Liver (tissue), 3 donors: ENCODE data around the gene CNTF.

Experiments
- TF ChIP-seq, protein P1 (sequence below): fragments of 150-350 bp; IDR thresholded peaks from 2 replicates; pipeline ENCODE4 v1.5.1; 2017; ENCODE audit warnings: improper control_type of control experiment, low read depth, low read length; ENCODE audit not compliant: missing input control
- TF ChIP-seq, protein P2 (sequence below): IDR thresholded peaks from 2 replicates; pipeline ENCODE4 v1.6.1; 2016; ENCODE audit warnings: antibody characterized with exemption
- donor health status: healthy.
- donor health status: healthy.

DNA sequence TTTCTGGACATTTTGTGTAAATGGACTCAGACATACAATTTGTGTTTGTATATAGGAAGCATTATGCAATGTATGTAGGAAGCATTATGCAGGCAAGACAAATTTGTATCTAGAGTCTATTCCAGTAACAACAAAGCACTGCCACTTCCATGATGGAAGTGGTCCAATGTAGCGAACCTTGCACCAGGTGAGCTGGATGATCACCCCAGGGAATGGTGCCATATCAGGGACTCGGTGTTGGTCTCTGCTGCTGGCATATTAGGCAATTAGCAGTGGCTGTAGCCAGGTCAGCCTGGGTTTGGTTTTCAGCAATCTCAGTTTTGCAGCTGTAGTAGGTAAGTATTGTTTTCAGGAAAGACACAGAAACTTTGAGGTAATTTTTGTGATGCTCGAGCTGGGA lies 30.8 kb upstream of the CNTF start:
- TF ChIP-seq, protein P1, sequence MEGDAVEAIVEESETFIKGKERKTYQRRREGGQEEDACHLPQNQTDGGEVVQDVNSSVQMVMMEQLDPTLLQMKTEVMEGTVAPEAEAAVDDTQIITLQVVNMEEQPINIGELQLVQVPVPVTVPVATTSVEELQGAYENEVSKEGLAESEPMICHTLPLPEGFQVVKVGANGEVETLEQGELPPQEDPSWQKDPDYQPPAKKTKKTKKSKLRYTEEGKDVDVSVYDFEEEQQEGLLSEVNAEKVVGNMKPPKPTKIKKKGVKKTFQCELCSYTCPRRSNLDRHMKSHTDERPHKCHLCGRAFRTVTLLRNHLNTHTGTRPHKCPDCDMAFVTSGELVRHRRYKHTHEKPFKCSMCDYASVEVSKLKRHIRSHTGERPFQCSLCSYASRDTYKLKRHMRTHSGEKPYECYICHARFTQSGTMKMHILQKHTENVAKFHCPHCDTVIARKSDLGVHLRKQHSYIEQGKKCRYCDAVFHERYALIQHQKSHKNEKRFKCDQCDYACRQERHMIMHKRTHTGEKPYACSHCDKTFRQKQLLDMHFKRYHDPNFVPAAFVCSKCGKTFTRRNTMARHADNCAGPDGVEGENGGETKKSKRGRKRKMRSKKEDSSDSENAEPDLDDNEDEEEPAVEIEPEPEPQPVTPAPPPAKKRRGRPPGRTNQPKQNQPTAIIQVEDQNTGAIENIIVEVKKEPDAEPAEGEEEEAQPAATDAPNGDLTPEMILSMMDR = no peak
- TF ChIP-seq, protein P2, sequence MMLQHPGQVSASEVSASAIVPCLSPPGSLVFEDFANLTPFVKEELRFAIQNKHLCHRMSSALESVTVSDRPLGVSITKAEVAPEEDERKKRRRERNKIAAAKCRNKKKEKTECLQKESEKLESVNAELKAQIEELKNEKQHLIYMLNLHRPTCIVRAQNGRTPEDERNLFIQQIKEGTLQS = no peak
